AG09309 (cell line): ENCODE measurements around the gene KRT80.

ENCODE experiments used
- DNase-seq: peaks from one replicate; pipeline ENCODE4 v3.0.0-alpha.2; 2010; ENCODE audit warnings: low read depth
- H3K4me3 ChIP-seq: 2 replicates; pipeline ENCODE4 v1.5.1; 2011; ENCODE audit warnings: mild to moderate bottlenecking, low read depth, low read length, moderate library complexity; ENCODE audit not compliant: control insufficient read depth
- CTCF ChIP-seq: IDR thresholded peaks from 2 replicates; pipeline ENCODE4 v1.5.1; 2011; ENCODE audit warnings: mild to moderate bottlenecking, low read depth, low read length, inconsistent platforms; ENCODE audit not compliant: insufficient read depth, control insufficient read depth; ENCODE audit errors: missing control alignments

Gene KRT80

GRCh38 chr12:52228366-52228765, 36.6 kb upstream of the KRT80 start:
- no peak for TF ChIP-seq CTCF
- H3K4me3 ChIP-seq = no peak overlapping the region
- DNase-seq = no peak

- no peak for DNase-seq
- TF ChIP-seq CTCF = no peak
- no peak overlapping the region for H3K4me3 ChIP-seq
These were observed 35.9 kb upstream of the KRT80 start for GRCh38 chr12:52227606-52228166.

GRCh38 chr12:52226446-52226845, 34.6 kb upstream of the KRT80 start:
- TF ChIP-seq CTCF = no peak
- DNase-seq = no peak
- H3K4me3 ChIP-seq = no peak overlapping the region

- H3K4me3 ChIP-seq = no peak overlapping the region
- TF ChIP-seq CTCF = no peak
- DNase-seq = no peak
These were observed 33.9 kb upstream of the KRT80 start for GRCh38 chr12:52225752-52226151.

- TF ChIP-seq CTCF = no peak
- DNase-seq = no peak
- no peak overlapping the region for H3K4me3 ChIP-seq
These were observed 32.3 kb upstream of the KRT80 start for GRCh38 chr12:52224151-52224550.

GRCh38 chr12:52223406-52224039, 31.7 kb upstream of the KRT80 start:
- no peak overlapping the region for H3K4me3 ChIP-seq
- no peak for DNase-seq
- no peak for TF ChIP-seq CTCF

GRCh38 chr12:52222692-52223091, 30.9 kb upstream of the KRT80 start:
- DNase-seq = no peak
- no peak for TF ChIP-seq CTCF
- H3K4me3 ChIP-seq = no peak overlapping the region
